Endometrial microvascular endothelial cells (primary cell): ENCODE data around the gene BCO1. TPM values are rescaled to one million over a fixed set of nuclear protein-coding genes. Genes with fewer than 3 reads are reported as not detected.
"Not testable (repeated sequence)": the region's sequence is repeated elsewhere in the genome, so short reads cannot be mapped to it uniquely, and the experiment has no call there.

ENCODE experiments used
- in situ Hi-C: cut with HindIII; loops from 2 replicates; pipeline ENCODE4 v1.10.0; 2017; ENCODE audit warnings: low sequenced_read_pairs, low pct_unique_long_range_greater_than_20kb; ENCODE audit errors: inconsistent ontology term
- total RNA-seq: library from RNA; depleted of rRNA; stranded (reverse); fragments of >200 nt; gene quantifications from one replicate; pipeline ENCODE4 v1.2.3, GENCODE V29; 2015; ENCODE audit errors: inconsistent ontology term

BCO1 gene
- total RNA-seq: not detected

DNA sequence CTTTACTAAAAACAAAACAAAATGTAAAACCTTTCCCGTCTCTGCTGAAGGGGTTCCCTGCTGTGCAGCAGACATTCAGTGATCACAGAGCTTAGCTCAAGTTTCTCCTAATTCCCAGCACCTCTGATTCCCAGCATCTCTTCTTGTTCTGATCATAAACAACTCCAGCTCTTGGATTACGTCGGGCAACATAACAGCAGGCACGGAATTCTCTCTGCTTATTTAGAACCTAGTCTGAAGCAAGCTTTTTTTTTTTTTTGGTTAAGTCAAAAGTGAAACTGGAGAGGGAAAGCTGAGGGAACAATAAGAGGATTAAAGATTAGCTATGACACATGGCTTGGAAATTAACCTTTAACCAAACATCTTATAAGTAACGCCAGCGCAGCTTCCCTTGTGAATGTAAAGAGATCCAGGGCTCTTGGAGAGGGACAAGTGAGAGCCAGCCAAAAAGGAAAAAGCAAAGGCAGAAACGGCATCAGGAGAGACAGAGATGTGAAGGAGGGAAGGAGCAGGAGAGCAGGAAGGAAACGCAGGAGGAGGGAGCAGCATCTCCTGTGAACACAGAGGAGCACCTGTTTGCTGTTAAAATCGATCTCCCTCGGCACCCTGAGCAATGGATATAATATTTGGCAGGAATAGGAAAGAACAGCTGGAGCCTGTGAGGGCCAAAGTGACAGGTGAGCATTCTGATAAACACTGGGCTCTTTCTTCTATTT, at the start of gene BCO1:
Gene BCO1 (plus strand): TSS at position 394 of the 716 bp plus-strand sequence. CDS start 220 bp downstream, at position 614.
- in situ Hi-C loops: no loop called here

- in situ Hi-C loops: no loop called here
These were observed 49.3 kb upstream of the BCO1 start for GRCh38 chr16:81189100-81189664.

- in situ Hi-C loops: no loop called here
These were observed 47.8 kb upstream of the BCO1 start for GRCh38 chr16:81190667-81191066.

DNA sequence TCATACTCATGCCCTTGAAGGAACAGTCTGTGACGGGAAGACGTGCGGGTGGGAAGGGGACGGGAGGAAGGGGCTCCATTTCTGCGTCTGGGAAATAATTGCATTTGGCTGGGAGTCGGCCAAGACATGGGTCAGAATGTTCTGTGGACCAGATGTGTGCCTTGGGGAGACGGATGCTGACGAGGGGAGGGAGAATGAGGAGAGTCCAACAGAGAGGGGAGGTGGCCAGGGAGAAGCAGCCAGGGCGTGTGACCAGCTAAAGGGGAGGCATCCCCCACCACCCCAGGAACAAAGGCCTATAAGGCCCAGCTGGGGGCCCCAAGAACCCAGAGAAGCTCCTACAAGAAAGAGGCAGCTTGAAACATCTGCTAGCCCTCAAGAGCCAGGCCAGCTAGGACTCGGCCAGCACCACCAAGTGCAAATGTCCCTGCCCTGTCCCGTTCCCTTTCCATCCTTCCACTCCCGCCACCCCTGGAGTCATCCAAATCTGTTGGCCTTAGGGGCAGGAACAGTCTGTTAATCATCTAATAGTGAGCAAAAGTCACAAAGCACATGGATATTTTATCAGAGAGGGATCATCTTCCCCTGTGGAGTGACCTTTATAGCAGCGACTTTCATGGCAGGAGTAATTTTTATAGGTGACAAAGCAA, 42.5 kb upstream of the BCO1 start:
- in situ Hi-C loops: no loop called here

GRCh38 chr16:81198635-81199034, 39.9 kb upstream of the BCO1 start:
- in situ Hi-C loops: no loop called here

DNA sequence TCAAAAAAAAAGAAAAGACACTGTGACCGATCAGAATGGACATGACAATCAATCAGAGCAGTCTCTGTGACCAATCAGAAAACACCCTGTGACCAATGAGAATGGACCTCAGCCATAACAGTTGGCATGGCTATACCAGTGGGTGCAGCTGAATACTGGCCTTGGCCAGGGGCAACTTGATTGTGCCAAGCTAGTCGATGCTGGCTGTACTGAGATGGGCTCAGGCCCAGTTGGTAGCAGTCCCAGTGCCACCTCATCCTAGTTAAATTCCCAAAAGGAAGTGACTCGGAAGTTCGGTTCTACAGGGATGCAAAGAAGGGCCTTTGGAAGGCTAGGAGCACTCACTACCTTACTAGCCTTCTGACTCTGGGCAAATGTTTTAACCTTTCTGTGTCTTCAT, 37.2 kb upstream of the BCO1 start:
- in situ Hi-C loops: no loop called here

GRCh38 chr16:81204798-81205680, 33.5 kb upstream of the BCO1 start:
- in situ Hi-C loops: no loop called here

DNA sequence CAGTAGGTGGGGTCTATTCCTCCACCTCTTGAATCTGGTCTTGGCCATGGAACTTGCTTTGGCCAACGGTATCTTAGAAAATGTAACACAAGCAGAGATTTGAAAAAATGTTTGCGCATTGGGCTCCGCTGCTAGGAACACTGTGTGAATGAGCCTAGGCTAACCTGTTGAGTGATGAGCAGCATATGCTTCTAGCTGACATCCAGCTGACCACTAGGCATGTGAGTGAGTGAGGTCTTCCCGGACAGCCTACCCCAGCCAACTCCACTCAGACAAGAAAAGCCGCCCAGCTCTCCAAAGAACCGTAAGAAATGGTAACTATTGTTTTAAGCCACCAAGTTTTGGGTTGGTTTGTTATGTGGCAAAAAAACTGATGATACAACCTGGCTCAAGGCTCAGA, 31.4 kb upstream of the BCO1 start:
- in situ Hi-C loops: no loop called here

DNA sequence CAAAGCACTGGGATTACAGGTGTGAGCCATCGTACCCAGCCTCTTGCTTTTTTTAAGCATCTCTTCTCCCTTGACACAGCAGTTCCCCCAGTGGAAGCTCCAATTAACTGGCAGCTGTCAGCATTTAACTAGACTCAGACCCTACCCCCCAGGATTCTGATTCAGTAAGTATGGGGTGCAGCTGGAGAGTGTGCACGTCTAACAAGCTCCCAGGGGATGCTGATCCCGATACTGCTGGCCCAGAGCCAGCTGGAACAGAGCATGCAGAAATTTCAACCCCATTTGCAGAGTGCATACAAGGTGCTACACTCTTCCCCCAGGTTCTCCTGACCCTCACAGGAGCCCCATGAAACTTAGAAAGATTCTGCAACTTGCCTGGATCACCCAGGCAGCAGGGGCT, 27.7 kb upstream of the BCO1 start:
- in situ Hi-C loops: no loop called here

GRCh38 chr16:81212830-81213465, 25.5 kb upstream of the BCO1 start:
- in situ Hi-C loops: no loop called here

DNA sequence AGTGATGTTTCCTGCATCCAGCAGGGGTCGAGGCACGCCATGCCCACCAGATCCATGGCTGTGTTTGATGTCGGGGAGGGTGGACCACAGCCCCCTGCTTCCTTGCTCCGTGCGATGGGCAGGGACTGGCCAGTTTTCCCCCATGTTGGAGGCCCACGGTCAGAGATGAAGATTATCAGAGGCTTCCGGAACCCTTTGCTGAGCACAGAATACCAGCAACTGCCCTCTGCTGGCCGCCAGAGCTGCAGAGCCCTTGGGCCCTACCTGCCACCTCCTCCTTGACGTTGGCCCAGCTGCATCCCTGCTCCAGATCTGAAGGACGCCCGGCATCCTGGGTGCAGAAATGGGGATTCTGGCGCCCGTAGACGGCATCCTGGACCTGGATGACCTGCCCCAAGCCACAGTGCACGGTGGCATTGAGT, 23.7 kb upstream of the BCO1 start:
- in situ Hi-C loops: no loop called here

- in situ Hi-C loops: no loop called here
These were observed 22.4 kb upstream of the BCO1 start for GRCh38 chr16:81216114-81216513.

- in situ Hi-C loops: no loop called here
These were observed 21.8 kb upstream of the BCO1 start for GRCh38 chr16:81216706-81217105.

GRCh38 chr16:81219151-81219550, 19.3 kb upstream of the BCO1 start:
- in situ Hi-C loops: no loop called here

DNA sequence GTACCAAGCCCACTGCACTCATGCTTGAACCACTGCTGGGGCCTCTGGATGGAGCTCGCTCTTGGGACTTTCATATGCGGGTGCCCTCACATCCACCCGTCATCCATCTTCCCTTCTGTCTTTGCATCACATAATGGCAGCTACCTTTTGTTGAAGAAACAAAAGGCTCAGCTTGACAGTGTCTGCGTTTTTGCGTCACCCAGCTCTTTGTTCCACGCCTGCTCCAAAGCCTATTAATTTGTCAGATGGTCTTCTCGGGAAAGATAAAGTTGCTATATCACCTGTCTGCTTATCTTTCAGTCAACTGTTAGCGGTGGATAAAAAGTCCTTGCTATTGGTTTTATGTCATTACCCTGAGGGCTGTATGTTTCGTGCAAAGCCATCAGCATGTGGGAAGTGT, 18.1 kb upstream of the BCO1 start:
- in situ Hi-C loops: no loop called here

GRCh38 chr16:81221731-81222130, 16.8 kb upstream of the BCO1 start:
- in situ Hi-C loops: no loop called here

DNA sequence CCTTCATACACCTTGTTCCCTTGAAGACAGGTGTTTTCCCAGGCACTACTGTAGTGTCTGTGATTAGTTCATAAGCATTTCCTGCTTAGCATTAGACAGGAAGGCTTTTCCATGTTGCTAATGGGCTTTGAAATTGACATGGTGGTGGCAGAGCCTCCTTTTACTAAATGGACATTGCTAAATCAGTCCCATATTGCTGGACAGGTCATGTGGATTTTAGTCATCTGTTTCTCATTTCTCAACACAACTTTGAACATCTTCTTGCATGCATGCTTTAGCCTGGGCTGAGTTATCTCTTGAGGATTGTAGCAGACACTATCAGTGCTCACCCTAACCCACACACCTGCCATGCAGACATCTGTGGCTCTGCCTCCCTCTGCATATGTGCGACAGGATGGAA, 13.7 kb upstream of the BCO1 start:
- in situ Hi-C loops: no loop called here

- in situ Hi-C loops: not testable (repeated sequence)
These were observed 12.8 kb upstream of the BCO1 start for GRCh38 chr16:81225697-81226096.

DNA sequence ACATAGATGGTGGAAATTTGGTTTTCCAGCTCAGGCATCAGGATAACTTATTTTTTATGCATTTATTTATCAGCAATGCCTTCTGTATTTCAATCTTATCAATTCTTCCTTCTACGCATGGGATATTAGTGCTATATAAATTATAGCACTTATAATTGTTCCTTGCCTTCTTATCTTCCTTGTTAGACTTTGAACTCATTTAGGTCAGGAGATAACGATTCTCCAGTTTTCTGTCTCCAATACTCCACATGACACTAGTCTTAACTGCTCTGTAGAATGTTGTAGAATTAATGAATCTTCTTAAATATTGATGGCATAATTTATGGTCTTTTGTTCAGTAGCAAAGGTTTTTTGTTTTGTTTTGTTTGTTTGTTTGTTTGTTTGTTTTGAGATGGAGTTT, 10.7 kb upstream of the BCO1 start:
- in situ Hi-C loops: no loop called here
